ENCODE data around the gene HIBCH. TPM values are rescaled to one million over a fixed set of nuclear protein-coding genes. Genes with fewer than 3 reads are reported as not detected.

HIBCH gene
- total and polyA plus RNA-seq, 2 of the 4 experiments (the other 2 are of a cell fraction), result 8.8 to 11.9 TPM

DNA sequence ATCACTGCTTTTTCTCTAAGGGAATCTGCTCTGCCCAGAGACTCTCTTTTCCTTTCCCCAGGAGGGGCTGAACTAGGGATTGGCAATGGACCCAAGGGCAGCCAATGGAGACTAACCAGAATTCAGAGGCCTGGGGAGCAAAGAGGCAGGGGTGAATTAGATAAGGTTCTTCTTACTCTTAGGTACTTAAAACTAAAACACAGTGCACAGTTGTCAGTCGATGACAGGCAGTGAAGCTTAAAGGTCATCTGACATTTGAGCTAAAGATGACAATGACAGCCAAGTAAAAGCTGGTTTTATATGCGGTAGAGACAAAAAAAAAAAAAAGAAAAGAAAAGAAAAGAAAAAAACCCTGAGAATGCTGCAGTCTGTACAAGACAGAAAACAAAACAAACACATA lies 57.8 kb downstream of the HIBCH start:
- Histone ChIP-seq H3K9me1 (ENCODE audit: insufficient read depth, low read length) (no peaks in the 10 kb centered on the region), H2BK5ac (ENCODE audit: low read depth, low read length, poor library complexity, severe bottlenecking) (no peak overlapping the region), H3K4me3 (ENCODE audit: insufficient read depth, low read depth, low read length) (no peak overlapping the region), H2BK120ac (ENCODE audit: low read depth, low read length) (no peak overlapping the region), H3K9me3 (ENCODE audit: control insufficient read depth, insufficient read depth, low read length) (no peaks in the 10 kb centered on the region; the same call in 1 of the 2 replicates), H3K4me1 (ENCODE audit: control insufficient read depth, insufficient read depth, low read length) (no peaks in the 10 kb centered on the region), H3K27me3 (ENCODE audit: control insufficient read depth, insufficient read depth, low read length) (no peaks in the 10 kb centered on the region), H2AFZ (replicated peaks; ENCODE audit: low read length, poor library complexity) (no peak overlapping the region), H3K14ac (replicated peaks; ENCODE audit: low read depth, low read length) (no peak overlapping the region), H4K8ac (ENCODE audit: low read depth in 2 of 2, low read length in 2 of 2) (no peak overlapping the region), H3K36me3 (ENCODE audit: control insufficient read depth, insufficient read depth, low read length) (peaks cover 8% of the 10 kb centered on the region; the same call in 1 of the 2 replicates), H3K4ac (ENCODE audit: low read depth, low read length) (no peak overlapping the region), H3K56ac (ENCODE audit: extremely low read depth, insufficient read depth, low read length) (no peak overlapping the region), H2AK5ac (ENCODE audit: low read depth, low read length) (no peak overlapping the region), H4K5ac (ENCODE audit: low read depth, low read length) (no peak overlapping the region), H3K23ac (ENCODE audit: low read depth, low read length) (no peak overlapping the region), H3K9ac (ENCODE audit: low read depth, low read length) (no peak overlapping the region), H2BK15ac (ENCODE audit: low read depth, low read length) (no peak overlapping the region), H4K20me1 (ENCODE audit: insufficient read depth, low read length) (no peaks in the 10 kb centered on the region), H3K4me2 (ENCODE audit: low read depth, low read length) (no peak overlapping the region), H4K91ac (ENCODE audit: insufficient read depth, low read depth, low read length) (no peak overlapping the region), H3K27ac (ENCODE audit: insufficient read depth, low read length) (no peak overlapping the region), H2AK9ac (replicated peaks; ENCODE audit: low read depth, low read length, poor library complexity) (no peak overlapping the region), H3K18ac (ENCODE audit: low read depth, low read length) (no peak overlapping the region), H3K79me1 (ENCODE audit: low read depth in 1 of 2, low read length in 2 of 2) (no peaks in the 10 kb centered on the region), H2BK20ac (ENCODE audit: low read depth, low read length) (no peak overlapping the region)
- WGBS, 2 experiments (ENCODE audit: extremely low coverage in 2 of 2, insufficient read length in 1 of 2), result no CpG with 5 or more reads among the region's 2 CpGs
- no TSS peak for BruUV-seq (replicated peaks)
- TF ChIP-seq NFE2L2 (IDR thresholded peaks at IDR 0.05; ENCODE audit: low read depth, low read length) (no peak), CEBPB (IDR thresholded peaks at IDR 0.05; ENCODE audit: low read depth, low read length) (no peak), MAFK (IDR thresholded peaks at IDR 0.05; ENCODE audit: low read depth, low read length) (no peak), MXI1 (IDR thresholded peaks at IDR 0.05; ENCODE audit: borderline replicate concordance, low read depth, low read length) (no peak), BHLHE40 (IDR thresholded peaks at IDR 0.05; ENCODE audit: low read depth, low read length) (no peak), FOS (IDR thresholded peaks at IDR 0.05; ENCODE audit: low read depth, low read length) (no peak), RAD21 (IDR thresholded peaks at IDR 0.05; ENCODE audit: low read length) (no peak), CTCF (conservative IDR thresholded peaks at IDR 0.05; ENCODE audit: low read depth, low read length) (no peak), CHD1 (IDR thresholded peaks at IDR 0.05; ENCODE audit: low read depth, low read length) (no peak), ELK1 (IDR thresholded peaks at IDR 0.05; ENCODE audit: borderline replicate concordance, low read depth, low read length) (no peak), POLR2A (IDR thresholded peaks at IDR 0.05; ENCODE audit: low read depth, low read length) (no peak), RFX5 (IDR thresholded peaks at IDR 0.05; ENCODE audit: low read depth, low read length) (no peak)
- TF ChIP-seq, protein P1, sequence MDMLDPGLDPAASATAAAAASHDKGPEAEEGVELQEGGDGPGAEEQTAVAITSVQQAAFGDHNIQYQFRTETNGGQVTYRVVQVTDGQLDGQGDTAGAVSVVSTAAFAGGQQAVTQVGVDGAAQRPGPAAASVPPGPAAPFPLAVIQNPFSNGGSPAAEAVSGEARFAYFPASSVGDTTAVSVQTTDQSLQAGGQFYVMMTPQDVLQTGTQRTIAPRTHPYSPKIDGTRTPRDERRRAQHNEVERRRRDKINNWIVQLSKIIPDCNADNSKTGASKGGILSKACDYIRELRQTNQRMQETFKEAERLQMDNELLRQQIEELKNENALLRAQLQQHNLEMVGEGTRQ (IDR thresholded peaks at IDR 0.05; ENCODE audit: low read depth, low read length), result no peak
- intact Hi-C loops (cut with micrococcal nuclease), result no loop called here
- dilution Hi-C loops (cut with HindIII; ENCODE audit: low sequenced_read_pairs, unreplicated experiment), result no loop called here
- DNase-seq (no peak), ATAC-seq (ENCODE audit: low read depth) (no peak)
- ChIA-PET CTCF (no interaction called here), POLR2A (ENCODE audit: unreplicated experiment) (no interaction called here)
- in situ Hi-C loops (cut with MboI; ENCODE audit: low sequenced_read_pairs), result no loop called here
